GM18951 (cell line): ENCODE results near the gene UGT1A4.

Experiments
- POLR2A ChIP-seq: IDR thresholded peaks from 4 replicates; pipeline ENCODE4 v1.6.1; 2011; ENCODE audit warnings: mild to moderate bottlenecking; ENCODE audit not compliant: insufficient read length, insufficient read depth; ENCODE audit errors: extremely low read depth
- in situ Hi-C: fragments of 300-500 bp; cut with MboI; formaldehyde crosslinking; loops from one replicate; pipeline ENCODE4 v1.12.0; 2022; ENCODE audit warnings: low sequenced_read_pairs, mixed read lengths, inconsistent platforms; ENCODE audit not compliant: unreplicated experiment

Gene UGT1A4

DNA sequence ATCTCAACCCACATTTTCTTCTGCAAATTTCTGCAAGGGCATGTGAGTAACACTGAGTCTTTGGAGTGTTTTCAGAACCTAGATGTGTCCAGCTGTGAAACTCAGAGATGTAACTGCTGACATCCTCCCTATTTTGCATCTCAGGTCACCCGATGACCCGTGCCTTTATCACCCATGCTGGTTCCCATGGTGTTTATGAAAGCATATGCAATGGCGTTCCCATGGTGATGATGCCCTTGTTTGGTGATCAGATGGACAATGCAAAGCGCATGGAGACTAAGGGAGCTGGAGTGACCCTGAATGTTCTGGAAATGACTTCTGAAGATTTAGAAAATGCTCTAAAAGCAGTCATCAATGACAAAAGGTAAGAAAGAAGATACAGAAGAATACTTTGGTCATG is 49.5 kb downstream of the UGT1A4 start:
- no peak for TF ChIP-seq POLR2A
- in situ Hi-C loops, result no loop called here

DNA sequence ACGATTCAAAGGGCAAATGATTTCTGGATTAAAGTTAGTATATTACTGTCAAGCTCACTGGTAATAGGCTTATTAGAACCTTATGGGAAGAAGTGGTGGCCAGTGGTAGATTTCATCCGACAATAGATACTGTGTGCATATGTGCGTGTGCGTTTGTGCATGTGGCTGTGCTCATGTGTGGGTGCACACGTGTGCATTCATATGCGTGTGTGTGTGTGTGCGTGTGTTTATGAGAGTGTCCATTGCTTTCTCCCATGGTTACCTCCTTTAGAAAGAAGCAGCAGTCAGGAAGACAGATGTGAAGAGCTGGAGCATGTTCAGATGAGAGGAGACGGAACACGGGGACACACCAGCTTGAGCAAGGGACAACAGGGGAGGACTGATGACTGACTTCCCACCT is 50.7 kb downstream of the UGT1A4 start:
- in situ Hi-C loops, result no loop called here
- no peak for TF ChIP-seq POLR2A

DNA sequence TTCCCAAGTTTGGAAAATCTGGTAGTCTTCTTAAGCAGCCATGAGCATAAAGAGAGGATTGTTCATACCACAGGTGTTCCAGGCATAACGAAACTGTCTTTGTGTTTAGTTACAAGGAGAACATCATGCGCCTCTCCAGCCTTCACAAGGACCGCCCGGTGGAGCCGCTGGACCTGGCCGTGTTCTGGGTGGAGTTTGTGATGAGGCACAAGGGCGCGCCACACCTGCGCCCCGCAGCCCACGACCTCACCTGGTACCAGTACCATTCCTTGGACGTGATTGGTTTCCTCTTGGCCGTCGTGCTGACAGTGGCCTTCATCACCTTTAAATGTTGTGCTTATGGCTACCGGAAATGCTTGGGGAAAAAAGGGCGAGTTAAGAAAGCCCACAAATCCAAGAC is 53.6 kb downstream of the UGT1A4 start:
- in situ Hi-C loops, result no loop called here
- no peak for TF ChIP-seq POLR2A

DNA sequence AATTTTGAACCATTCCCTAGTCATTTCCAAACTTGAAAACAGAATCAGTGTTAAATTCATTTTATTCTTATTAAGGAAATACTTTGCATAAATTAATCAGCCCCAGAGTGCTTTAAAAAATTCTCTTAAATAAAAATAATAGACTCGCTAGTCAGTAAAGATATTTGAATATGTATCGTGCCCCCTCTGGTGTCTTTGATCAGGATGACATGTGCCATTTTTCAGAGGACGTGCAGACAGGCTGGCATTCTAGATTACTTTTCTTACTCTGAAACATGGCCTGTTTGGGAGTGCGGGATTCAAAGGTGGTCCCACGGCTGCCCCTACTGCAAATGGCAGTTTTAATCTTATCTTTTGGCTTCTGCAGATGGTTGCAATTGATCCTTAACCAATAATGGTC is 54.0 kb downstream of the UGT1A4 start:
- in situ Hi-C loops, result no loop called here
- TF ChIP-seq POLR2A, result no peak

DNA sequence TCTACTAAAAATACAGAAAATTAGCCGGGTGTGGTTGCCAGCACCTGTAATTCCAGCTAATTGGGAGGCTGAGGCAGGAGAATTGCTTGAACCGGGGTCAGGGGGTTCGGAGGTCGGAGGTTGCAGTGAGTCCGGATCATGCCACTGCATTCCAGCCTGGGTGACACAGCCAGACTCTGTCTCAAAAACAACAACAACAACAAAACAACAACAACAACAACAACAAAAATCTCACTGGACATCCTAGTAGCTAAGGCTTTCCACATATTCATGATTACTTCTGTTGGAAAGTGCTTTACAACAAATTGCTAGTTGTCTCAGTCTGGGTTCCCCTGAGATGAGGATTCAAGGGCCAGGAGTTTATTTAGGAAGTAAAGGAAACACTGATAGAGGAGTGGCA is 55.3 kb downstream of the UGT1A4 start:
- in situ Hi-C loops, result no loop called here
- no peak for TF ChIP-seq POLR2A

DNA sequence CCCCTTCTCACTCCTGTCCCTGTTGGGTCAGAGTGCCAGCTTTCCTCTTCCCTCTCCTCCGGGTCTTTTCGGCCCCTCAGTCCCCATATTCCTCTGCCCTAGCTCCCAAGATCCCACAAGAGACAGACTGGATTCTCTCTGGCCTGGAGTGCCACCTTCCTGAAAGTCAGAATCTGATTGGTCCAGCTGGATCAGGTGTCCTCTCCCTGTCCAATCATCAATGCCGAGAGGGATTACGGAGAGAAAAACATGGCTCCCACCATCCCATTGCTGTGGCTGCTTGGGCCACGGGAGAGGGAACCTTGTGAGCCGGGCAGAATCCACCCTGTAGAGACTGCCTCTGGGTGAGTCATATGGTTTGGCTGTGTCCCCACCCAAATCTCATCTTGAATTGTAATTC is 56.9 kb downstream of the UGT1A4 start:
- in situ Hi-C loops, result no loop called here
- no peak for TF ChIP-seq POLR2A

DNA sequence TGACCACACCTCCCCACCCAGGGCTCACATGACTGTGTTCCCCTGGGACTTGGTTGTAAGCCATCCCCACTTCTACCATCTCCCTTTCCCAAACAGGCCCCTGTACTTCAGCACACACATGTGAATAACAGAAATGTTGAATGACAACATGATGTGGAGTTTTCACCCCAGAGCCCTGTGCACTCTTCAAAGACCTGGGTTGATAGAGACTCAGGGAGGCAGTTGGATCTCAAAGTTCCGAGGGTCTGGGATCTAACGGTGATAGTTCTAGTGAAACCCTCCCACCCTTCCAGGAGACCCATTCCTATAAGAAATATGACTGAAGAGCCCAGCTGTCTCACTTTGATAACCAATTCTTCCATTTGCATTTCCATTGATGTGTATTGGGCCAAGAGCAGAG is 59.5 kb downstream of the UGT1A4 start, which contains the start of gene MROH2A:
Gene MROH2A (plus strand): TSS at position 301 of the 400 bp plus-strand sequence. CDS start 1,029 bp downstream, outside the sequence.
- TF ChIP-seq POLR2A, result no peak
- in situ Hi-C loops, result no loop called here

DNA sequence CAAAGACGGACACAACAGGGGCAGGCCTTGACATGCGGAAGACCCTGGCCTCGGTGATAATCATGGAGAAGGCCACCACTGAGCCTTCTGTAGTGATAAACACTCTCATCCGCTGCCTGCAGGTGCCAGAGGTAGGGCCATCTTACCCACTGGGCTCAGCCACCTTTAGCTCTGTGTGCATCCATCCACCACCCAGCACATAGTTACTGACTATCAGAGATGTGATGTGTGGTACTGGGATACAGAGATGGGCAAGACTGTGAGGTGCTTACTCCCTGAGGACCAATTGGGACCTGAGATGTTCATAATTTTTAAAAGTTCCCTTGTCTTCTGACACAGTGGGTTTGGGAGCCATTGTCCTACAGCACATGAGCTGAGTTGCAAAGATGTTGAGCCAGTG is 61.2 kb downstream of the UGT1A4 start:
- TF ChIP-seq POLR2A, result no peak
- in situ Hi-C loops, result no loop called here

DNA sequence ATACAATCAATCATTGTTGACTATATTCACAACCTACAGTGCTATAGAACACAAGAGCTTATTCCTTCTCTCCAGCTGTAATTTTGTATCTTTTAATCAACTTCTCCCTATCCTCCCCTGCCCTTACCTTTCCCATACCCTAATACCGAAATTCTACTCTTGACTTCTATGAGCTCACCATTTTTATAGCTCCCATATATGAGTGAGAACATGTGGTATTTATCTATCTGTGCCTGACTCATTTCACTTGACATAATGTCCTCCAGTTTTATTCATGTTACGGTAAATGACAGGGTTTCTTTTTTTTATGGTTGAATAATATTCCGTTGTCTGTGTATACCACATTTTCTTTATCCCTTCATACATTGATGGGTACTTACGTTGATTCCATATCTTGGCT is 62.2 kb downstream of the UGT1A4 start:
- in situ Hi-C loops, result no loop called here
- no peak for TF ChIP-seq POLR2A

DNA sequence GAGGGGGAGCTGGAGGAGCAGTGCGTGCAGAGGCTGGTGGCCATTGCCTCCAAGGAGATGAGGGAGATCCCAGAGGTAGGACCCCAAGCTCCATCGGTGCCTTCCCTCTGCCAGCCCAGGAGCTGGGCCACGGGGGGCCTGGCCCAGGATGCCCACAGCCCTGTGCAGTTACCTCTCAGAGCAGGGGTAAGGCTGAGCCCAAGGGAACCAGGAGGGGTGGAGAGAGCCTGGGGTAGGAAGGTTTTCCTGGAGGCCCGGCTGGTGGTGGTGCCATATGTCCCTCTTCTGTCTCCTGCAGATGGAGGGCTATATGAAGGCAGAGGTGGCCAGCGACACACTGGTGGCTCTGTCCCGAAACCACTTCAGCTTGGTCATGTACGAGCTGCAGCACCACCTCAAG is 71.0 kb downstream of the UGT1A4 start:
- in situ Hi-C loops, result no loop called here
- no peak for TF ChIP-seq POLR2A

DNA sequence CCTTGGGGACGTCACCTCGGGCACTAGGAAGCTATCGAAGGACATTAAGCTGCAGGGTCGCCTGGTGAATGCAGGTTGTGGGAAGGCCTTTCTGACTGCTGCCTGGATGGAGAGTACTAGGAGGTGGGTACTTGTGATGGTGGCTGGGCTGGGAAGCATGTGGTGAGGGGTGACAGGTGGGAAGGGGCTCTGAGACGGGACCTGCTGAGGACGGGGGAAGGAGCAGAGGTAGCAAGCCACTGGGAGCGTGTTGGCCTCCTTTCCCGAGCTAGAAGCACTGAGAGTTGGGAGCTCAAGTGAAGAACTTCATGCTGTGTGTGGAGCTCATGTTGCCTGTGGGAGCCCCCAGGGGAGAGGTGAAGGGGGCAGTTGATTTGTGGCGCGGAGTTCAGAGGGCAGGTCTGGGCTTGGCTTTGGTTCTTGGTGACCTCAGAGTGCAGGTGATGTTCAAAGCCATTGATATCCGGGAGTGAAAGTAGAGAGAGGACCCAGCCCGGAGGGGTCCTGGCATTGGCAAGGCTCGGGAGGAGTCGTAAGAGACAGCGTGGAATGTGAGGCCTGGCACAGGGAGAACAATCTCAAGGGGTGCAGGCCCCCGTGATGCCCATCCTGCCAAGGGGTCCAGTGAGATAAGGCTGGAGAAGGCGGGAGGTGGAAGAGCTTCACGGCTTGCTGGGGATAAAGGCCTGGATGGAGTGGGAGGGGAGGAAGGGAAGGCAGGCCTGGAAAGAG is 72.8 kb downstream of the UGT1A4 start:
- in situ Hi-C loops, result no loop called here
- no peak for TF ChIP-seq POLR2A

DNA sequence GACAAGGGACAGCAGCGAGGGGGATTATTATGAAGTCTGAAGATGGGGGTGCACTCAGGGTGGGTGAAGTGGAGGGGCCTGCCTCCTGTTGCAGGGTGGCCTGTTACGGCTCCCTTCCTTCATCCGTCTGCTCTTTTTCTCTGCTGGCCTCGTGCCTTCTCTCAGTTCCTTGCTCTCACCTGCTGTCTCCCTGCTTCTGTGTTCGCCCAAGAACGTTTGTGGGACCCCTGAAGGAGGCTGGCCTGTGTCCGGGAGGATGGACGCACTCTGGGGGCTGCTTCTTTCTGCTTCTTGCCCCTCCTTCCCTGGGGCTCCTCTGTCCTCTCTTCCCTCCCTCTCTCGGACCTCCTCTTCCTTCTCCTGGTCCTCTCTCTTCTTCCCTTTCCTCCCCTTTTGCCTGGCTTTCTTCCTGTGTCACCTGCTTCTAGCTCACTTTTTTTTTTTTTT is 73.4 kb downstream of the UGT1A4 start:
- in situ Hi-C loops, result no loop called here
- no peak for TF ChIP-seq POLR2A

DNA sequence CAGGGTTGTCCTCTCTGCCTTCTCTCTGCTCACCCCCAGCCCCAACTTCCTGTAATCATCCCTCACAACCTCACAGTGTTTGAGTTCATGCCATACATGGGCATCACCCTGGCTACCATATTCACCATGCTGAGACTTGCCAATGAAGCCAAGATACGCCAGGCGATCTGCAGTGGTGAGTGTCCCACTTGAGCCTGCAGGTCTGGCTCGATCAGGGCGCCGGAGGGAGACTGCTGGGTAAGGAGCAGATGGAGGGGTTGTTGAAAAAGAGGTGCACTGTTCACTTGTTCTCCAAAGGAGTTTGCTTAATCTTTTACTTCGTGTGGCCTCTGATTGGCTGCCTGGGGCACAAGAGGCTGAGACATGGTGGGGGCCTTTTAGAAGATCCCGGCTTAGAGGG is 74.2 kb downstream of the UGT1A4 start:
- in situ Hi-C loops, result no loop called here
- no peak for TF ChIP-seq POLR2A

DNA sequence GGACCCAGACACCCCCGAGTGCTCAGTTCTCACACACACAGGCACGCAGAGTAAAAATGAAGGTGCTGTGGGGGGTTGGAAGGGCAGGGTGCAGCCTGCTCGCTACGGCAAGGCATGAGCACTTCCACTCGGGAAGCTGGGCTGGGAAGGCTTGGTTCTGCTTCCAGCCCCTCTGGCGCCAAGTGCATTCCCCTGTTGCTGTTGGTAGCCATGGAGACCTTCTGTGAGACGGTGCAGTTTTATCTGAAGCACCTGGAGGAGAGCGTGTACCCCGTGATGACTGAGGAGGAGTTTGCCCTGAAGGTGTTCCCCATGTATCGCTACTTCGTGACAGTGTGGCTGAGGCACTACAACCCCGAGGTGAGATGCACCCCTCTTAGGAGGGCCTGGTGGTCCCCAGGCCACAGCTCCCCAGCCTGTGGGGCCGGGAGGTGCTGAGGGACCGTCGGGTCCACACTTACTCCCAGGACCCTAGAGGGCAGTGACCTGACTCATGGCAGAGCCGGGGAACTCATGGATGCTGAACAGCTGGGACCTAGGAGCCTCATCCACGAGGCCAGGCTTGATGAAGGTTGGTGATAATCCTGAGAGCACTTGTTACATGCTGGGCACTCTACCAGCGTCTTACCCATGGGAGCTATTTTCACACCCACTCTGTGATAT is 75.1 kb downstream of the UGT1A4 start:
- in situ Hi-C loops, result no loop called here

More for the DNA sequence above, 75.1 kb downstream of the UGT1A4 start:
- no peak for TF ChIP-seq POLR2A
